ENCODE results near the gene BCAS3.

DNA sequence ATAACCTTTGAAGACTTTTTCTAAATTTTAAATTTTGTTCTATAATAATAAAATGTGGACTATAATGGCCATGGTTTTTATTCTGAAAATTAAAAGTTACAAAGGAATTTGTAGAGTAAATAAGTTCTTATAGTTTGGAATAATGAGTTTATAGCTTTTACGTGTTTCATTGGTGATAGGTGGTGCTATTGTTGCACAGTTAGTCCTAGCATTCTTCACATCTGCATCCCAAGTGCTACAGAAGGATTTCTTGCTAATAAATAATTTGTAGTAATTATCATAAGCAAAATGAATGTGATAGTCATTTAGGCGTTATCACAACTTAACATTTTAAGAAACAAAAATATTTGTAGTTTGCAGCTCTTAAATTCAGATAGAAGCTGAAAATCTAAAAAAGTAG lies 67.9 kb downstream of the BCAS3 start:
- TF ChIP-seq, protein P1, sequence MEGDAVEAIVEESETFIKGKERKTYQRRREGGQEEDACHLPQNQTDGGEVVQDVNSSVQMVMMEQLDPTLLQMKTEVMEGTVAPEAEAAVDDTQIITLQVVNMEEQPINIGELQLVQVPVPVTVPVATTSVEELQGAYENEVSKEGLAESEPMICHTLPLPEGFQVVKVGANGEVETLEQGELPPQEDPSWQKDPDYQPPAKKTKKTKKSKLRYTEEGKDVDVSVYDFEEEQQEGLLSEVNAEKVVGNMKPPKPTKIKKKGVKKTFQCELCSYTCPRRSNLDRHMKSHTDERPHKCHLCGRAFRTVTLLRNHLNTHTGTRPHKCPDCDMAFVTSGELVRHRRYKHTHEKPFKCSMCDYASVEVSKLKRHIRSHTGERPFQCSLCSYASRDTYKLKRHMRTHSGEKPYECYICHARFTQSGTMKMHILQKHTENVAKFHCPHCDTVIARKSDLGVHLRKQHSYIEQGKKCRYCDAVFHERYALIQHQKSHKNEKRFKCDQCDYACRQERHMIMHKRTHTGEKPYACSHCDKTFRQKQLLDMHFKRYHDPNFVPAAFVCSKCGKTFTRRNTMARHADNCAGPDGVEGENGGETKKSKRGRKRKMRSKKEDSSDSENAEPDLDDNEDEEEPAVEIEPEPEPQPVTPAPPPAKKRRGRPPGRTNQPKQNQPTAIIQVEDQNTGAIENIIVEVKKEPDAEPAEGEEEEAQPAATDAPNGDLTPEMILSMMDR (IDR thresholded peaks at IDR 0.05; ENCODE audit: low read depth, low read length, poor library complexity, severe bottlenecking), result no peak
- no peak for TF ChIP-seq EZH2phosphoT487 (IDR thresholded peaks at IDR 0.05; ENCODE audit: borderline replicate concordance, low read length)

Data from DOHH2 (cell line).